GM19238 (cell line): ENCODE measurements around the gene WNT8B.

Source experiments
- DNase-seq: peaks from one replicate; pipeline ENCODE4 v3.0.0; 2011; ENCODE audit warnings: low spot score; ENCODE audit not compliant: insufficient read length

The WNT8B gene

DNA sequence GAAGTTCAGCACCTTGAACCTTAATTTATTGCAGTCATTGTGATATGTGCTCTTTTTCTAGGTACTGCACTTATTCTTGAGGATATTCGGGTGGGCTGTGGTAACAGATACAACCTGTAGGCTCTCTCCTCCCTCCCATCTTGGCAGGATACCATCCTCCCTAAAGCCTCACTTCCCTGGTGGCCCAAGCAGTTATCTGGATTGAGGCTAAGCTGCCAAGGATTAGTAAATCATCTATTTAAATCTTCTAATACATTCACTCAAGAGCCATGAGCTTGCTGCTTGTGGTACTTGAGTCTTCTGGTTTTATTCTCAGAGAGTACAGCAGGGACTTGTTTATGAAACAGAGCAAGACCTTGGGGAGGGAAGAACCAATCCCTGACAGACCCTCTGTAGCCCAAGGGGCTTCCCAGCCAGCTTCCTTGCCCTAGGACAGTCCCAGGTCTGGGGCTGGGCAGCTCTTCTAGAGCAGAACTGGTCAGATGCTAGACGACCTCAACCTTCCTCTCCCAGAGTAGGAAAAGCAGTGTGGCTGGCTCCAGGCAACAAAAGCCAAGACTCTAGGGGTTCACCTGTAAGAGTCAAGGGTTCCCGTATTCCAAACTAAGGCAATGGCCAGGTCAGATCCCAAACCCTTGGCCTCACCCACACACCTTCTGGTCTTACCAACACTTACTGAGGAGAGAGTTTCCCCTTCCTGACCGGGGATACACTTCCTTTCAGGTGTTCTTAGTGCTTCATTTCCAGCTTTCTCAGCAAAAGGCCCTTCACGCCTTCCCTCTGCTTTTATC lies 21.3 kb downstream of the WNT8B start:
- no peak for DNase-seq

GRCh38 chr10:100485366-100485765 lies 22.6 kb downstream of the WNT8B start:
- no peak for DNase-seq

GRCh38 chr10:100485801-100486495 lies 23.1 kb downstream of the WNT8B start:
- no peak for DNase-seq

DNA sequence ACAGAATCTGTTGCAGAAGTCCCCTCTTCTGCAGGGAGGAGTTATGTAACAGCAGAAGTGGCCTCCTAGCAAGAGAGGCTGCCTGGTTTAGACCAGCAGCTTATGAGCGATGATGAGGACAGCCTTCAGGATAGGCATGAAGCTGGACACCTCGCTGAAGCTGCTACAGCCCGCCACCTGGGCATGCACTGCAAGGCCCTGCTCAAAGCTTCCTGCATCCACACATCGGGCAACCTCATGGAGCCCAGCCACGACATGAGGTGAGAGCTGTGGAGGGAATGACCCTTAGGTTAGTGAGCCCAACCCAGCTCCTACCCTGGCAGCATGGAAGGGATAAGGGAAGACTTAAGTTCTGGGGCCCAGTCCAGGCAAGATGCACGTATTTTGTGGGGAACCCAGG lies 24.7 kb downstream of the WNT8B start:
- no peak for DNase-seq

- no peak for DNase-seq
Measured at GRCh38 chr10:100489396-100489795, 26.6 kb downstream of the WNT8B start.

- no peak for DNase-seq
Measured at GRCh38 chr10:100490531-100490930, 27.7 kb downstream of the WNT8B start.

DNA sequence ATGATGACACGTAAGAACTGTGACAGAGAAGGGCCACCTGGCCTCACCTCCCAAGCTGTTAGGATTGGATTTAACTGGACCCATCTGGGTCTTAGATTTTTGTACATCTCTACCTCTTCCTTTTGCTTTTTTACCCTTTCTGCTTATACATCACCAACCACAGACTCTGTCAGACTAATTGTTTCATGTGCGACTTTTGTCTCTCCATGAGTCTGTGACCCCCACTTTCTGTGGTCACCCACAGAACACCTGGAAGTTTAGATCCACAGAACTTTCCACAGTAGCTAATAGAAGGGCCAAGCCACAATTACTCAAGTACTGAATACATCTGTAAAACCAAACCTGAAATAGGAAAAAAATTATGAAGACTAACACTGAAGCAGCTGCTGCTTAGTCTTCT lies 33.8 kb downstream of the WNT8B start:
- no peak for DNase-seq

GRCh38 chr10:100498059-100498458 lies 35.2 kb downstream of the WNT8B start:
- no peak for DNase-seq

DNA sequence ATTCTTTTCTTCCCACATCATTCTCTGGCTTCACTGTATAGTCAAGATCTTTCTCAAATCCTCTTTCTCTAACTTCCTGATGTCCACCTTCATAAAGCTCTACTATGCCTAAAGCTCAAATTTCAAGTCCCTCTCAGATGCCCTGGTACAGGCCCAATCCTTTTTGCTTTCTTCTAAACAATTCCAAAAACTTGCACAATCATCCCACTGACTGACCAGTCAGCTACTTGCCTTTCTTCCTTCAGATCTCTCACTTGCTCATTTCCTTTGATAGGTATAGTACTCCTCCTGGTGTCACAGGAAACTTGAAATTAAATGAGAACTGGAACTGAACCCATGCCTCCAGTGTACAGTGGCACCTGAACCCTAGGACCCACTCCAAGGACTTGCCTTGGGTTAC lies 38.6 kb downstream of the WNT8B start:
- DNase-seq: no peak

- DNase-seq: no peak
Measured at GRCh38 chr10:100502926-100503494, 40.2 kb downstream of the WNT8B start.

DNA sequence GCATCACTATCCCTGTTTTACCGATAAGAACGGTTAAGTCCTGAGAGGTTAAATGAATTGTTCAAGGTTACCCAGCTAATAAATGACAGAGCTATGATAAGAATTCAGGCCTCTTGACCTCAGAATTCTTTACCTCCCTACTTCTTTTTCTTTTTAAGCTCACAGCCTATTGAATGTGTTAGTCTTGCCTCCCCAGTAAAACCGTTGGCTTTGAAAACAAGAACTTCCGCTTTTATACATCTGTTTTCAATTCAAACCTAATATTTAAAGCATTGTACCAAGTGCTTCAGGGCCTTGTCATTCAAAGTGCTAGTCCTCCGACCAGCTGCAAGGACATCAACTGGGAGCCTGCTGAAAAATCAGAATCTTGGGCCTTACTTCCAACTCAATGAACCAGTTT lies 41.3 kb downstream of the WNT8B start:
- DNase-seq: no peak

- DNase-seq: no peak
Measured at GRCh38 chr10:100505164-100505563, 42.4 kb downstream of the WNT8B start.

GRCh38 chr10:100506596-100507356 lies 44.0 kb downstream of the WNT8B start:
- no peak for DNase-seq

- DNase-seq: no peak
Measured at GRCh38 chr10:100507357-100507732, 44.5 kb downstream of the WNT8B start.

DNA sequence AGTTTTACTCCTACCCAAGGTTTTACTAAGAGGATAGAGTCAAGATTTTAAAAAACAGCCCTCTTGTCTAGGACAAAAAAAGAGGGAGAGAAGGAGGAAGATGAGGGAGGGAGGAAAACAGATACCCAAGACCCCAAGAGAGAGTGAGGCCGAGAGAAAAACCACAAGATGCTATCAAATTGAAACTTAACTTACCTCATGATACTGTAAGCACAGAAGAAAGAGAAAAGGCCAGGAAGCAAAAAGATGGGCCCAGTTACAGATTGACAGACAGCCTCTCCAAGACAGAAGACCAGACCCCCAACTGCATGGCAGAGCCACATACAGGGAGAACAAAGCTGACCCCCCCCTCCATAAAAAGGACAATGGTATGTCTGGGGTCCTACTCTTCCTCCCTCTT lies 45.5 kb downstream of the WNT8B start:
- no peak for DNase-seq

- peak; percentile 37 for DNase-seq
Measured at GRCh38 chr10:100508691-100509150, 45.9 kb downstream of the WNT8B start.

- DNase-seq: no peak
Measured at GRCh38 chr10:100509241-100509840, 46.5 kb downstream of the WNT8B start.

DNA sequence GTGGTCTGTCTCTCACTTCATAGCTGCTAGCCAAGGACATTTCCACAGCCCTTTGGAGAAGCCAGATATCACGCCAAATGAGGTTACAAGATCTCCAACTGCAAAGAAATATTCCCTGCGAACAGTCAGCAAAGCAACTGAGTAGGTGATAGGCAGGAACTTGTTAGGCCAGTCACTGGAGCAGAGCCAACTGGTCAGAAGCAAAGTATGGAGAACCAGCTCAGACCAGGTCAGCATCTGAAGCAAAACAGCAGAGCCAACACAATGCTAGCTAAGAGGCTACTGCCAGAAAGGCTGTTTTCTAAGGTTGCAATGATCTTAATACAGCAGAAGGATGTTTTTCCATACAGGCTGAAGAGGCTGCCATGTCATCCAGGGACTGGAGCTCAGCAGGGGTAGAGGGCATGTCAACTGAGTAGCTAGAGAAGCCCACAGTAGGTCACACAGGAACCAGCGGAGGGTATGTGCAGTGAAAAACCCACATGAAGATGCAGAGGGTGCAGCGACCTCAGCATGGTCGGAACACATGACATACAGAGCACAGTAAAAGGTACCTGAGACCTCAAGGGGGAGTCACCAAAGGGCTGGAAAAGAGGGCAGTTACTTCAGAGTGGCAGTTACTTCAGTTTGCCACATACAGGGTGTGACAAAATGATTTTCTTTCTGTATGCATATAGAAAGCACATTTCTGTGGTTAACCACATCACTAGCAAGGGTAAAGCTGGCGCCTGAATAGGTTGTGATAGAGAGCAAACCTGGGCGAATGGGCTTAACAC lies 47.9 kb downstream of the WNT8B start:
- no peak for DNase-seq

DNA sequence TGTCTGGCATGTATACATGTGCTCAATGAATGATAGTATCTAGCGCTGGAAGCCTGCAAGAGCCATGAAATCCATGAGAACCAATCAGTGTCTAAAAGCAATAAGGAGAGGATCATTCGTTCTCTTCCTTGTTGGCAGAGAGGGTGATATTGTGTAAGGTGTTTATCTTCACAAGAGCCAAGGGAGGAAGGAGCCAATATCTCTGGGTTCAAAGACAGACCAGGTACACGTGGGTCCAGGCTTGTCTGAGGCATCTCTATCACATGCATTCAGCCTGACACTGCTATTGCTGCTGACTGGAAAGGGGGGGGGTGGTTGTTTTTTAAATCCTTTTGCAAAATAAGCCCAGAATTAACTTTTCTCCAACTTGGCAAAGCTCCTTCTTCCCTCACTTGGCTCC lies 52.8 kb downstream of the WNT8B start:
- no peak for DNase-seq

- DNase-seq: no peak
Measured at GRCh38 chr10:100516847-100517246, 54.0 kb downstream of the WNT8B start.
